Measurements from ENCODE around the gene CGREF1. TPM values are rescaled to one million over a fixed set of nuclear protein-coding genes. Genes with fewer than 3 reads are reported as not detected.

Gene CGREF1
- total and polyA plus RNA-seq, 3 donors from 2014 or later: 6.6 to 11.1 (median 7.4) TPM

DNA sequence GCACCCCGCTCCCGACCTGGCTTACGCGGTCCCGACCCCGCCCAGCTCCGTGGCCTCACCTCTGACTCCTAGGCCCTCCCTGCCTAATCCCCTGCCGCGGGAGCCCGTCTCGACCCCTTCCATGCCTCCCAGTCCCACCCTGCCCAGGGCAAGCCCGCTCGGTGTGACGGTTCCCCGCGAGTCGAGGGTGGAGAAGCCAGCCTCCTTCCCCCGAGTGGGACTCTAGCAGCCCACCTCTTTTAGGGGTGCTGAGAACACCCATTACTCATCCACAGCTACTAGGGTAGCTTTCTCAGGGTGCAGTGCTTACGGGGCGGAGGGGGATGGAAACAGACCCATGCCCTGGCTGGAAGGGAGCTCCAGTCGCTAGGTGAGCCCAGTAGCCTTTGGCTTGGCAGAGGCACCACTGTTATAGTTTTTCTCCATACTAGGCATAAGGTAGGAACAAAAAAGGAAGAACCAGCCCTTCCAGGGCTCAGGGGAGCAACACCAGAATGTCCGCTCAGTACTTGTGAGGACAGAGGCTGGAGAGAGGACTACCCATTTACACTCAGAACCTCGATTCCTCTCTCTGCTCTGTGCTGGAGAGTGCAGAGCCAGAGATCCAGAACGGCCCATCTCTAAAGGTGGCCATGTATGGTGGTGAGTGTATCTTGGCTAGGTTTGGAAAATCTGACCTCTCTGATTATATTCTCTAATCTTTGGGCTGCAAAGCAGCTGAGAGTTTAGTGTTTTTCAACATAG lies 66.9 kb downstream of the CGREF1 start:
- WGBS, 2 donors: 6 to 10% methylated on average over 5 to 15 of the region's 24 CpGs
- intact Hi-C loops (cut with DNase I; ENCODE audit: low total_unique reads): no loop called here
- no peak for DNase-seq
- peak overlapping the region; percentile 96 to 97 for H3K4me3 ChIP-seq
- no peaks in the 10 kb centered on the region for H3K27me3 ChIP-seq
- H3K4me1 ChIP-seq: peaks cover 8% of the 10 kb centered on the region
- no peaks in the 10 kb centered on the region for H3K36me3 ChIP-seq (ENCODE audit: low read depth, missing control alignments)
- TF ChIP-seq POLR2A (IDR thresholded peaks at IDR 0.05): no peak
- TF ChIP-seq, protein P1, sequence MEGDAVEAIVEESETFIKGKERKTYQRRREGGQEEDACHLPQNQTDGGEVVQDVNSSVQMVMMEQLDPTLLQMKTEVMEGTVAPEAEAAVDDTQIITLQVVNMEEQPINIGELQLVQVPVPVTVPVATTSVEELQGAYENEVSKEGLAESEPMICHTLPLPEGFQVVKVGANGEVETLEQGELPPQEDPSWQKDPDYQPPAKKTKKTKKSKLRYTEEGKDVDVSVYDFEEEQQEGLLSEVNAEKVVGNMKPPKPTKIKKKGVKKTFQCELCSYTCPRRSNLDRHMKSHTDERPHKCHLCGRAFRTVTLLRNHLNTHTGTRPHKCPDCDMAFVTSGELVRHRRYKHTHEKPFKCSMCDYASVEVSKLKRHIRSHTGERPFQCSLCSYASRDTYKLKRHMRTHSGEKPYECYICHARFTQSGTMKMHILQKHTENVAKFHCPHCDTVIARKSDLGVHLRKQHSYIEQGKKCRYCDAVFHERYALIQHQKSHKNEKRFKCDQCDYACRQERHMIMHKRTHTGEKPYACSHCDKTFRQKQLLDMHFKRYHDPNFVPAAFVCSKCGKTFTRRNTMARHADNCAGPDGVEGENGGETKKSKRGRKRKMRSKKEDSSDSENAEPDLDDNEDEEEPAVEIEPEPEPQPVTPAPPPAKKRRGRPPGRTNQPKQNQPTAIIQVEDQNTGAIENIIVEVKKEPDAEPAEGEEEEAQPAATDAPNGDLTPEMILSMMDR (IDR thresholded peaks at IDR 0.05): no peak
- H3K27ac ChIP-seq: peak overlapping the region; percentile 94 to 95
- no peaks in the 10 kb centered on the region for H3K9me3 ChIP-seq

DNA sequence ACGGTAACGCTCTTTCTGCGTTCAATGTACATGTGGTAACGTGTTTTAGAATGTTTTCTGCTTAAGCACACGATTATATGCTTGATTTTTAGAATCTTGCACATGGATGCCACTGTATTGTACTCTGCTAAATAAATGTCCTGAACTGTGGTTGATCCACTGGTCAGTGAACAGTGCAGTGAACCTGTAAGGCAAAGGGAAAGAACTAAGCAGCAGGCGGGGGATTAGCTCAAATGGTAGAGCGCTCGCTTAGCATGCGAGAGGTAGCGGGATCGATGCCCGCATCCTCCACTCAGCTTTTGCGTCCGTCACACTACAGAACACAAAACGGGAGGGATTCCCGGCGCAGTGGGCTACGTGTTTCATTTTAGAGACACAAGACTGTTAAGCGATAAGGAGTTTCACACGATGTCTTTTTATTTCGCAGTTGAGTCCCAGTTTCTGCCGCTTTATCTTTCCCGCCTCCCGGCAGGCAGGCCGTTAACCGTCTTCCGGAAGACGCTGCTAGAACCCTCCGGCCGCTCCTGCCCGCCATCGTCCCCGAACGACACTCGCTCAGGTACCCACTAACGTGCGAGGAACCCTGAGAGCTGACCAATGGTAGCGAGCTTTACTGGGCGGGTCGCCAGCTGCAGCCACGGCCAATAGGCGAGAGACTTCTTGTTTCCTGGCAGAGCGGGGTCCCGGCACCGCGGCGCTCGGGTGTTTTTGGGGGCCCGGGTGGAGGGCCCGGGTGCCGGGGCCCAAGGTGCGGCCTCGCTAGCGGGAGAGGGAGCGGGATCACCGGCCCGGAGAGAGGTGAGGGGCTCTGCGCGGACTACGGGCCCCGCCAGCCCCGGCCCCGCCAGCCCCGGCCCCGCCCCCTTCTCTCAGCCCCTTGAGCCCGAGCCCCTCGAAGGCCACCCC lies 67.7 kb downstream of the CGREF1 start, which contains the start of gene AGBL5:
Gene AGBL5 (plus strand): TSS at position 673 of the 906 bp plus-strand sequence. CDS start 1,291 bp downstream, outside the sequence.
- H3K27me3 ChIP-seq: no peaks in the 10 kb centered on the region
- intact Hi-C loops (cut with DNase I; ENCODE audit: low total_unique reads): no loop called here
- peaks cover 8% of the 10 kb centered on the region for H3K4me1 ChIP-seq
- H3K4me3 ChIP-seq: peak within 1 kb of the TSS; percentile 96 to 97
- peak; percentile 98 for DNase-seq
- H3K27ac ChIP-seq: peak within 1 kb of the TSS; percentile 94 to 95
- no peaks in the 10 kb centered on the region for H3K9me3 ChIP-seq
- H3K36me3 ChIP-seq (ENCODE audit: low read depth, missing control alignments): no peaks in the 10 kb centered on the region
- WGBS, 2 donors: 0% methylated on average over 33 to 56 of the region's 67 CpGs
- TF ChIP-seq, protein P1 (IDR thresholded peaks at IDR 0.05): no peak
- TF ChIP-seq POLR2A (IDR thresholded peaks at IDR 0.05): no peak

Other genes with a start within 250 kb of the CGREF1 start
- 10 to 100 TPM; 31.4 to 49.8 TPM for gene MAPRE3, start 148.5 kb downstream of the CGREF1 start, total RNA-seq
- 112 TPM for gene MAPRE3, start 148.5 kb downstream of the CGREF1 start, polyA plus RNA-seq (ENCODE audit: insufficient read depth, low read depth, low replicate concordance)
- 10 to 100 TPM; 64.8 to 73.9 TPM for gene TMEM214, start 86.2 kb downstream of the CGREF1 start, total RNA-seq
- gene TMEM214, start 86.2 kb downstream of the CGREF1 start, polyA plus RNA-seq (ENCODE audit: insufficient read depth, low read depth, low replicate concordance): 81.9 TPM
- 100 to 1,000 TPM; 227 to 294 TPM for gene AGBL5, start 67.5 kb downstream of the CGREF1 start, total RNA-seq
- gene AGBL5, start 67.5 kb downstream of the CGREF1 start, polyA plus RNA-seq (ENCODE audit: insufficient read depth, low read depth, low replicate concordance): 784 TPM
- 100 to 1,000 TPM; 220 to 262 TPM for gene OST4, start 47.5 kb downstream of the CGREF1 start, total RNA-seq
- 297 TPM for gene OST4, start 47.5 kb downstream of the CGREF1 start, polyA plus RNA-seq (ENCODE audit: insufficient read depth, low read depth, low replicate concordance)
- gene EMILIN1, start 40.5 kb downstream of the CGREF1 start, total RNA-seq: 10 to 100 TPM; 29.2 to 50.7 TPM
- gene EMILIN1, start 40.5 kb downstream of the CGREF1 start, polyA plus RNA-seq (ENCODE audit: insufficient read depth, low read depth, low replicate concordance): 35.9 TPM
- 10 to 100 TPM in 1 of 2 donors, 1 to 10 TPM in 1; 5.3 to 13.4 TPM for gene KHK, start 32.4 kb downstream of the CGREF1 start, total RNA-seq
- 11.5 TPM for gene KHK, start 32.4 kb downstream of the CGREF1 start, polyA plus RNA-seq (ENCODE audit: insufficient read depth, low read depth, low replicate concordance)
- 10 to 100 TPM; 37.3 to 76.4 TPM for gene ABHD1, start 4.7 kb upstream of the CGREF1 start, total RNA-seq
- 141 TPM for gene ABHD1, start 4.7 kb upstream of the CGREF1 start, polyA plus RNA-seq (ENCODE audit: insufficient read depth, low read depth, low replicate concordance)
- 10 to 100 TPM; 82.0 to 84.0 TPM for gene PREB, start 15.5 kb upstream of the CGREF1 start, total RNA-seq
- 62.4 TPM for gene PREB, start 15.5 kb upstream of the CGREF1 start, polyA plus RNA-seq (ENCODE audit: insufficient read depth, low read depth, low replicate concordance)
- gene PRR30, start 20.3 kb upstream of the CGREF1 start, total RNA-seq: 10 to 100 TPM; 12.8 to 55.4 TPM
- gene PRR30, start 20.3 kb upstream of the CGREF1 start, polyA plus RNA-seq (ENCODE audit: insufficient read depth, low read depth, low replicate concordance): 153 TPM
- gene TCF23, start 29.9 kb upstream of the CGREF1 start, total RNA-seq: 1 to 10 TPM; 5.5 to 6.7 TPM
- 6.6 TPM for gene TCF23, start 29.9 kb upstream of the CGREF1 start, polyA plus RNA-seq (ENCODE audit: insufficient read depth, low read depth, low replicate concordance)
- 100 to 1,000 TPM; 263 to 295 TPM for gene ATRAID, start 92.9 kb upstream of the CGREF1 start, total RNA-seq
- gene ATRAID, start 92.9 kb upstream of the CGREF1 start, polyA plus RNA-seq (ENCODE audit: insufficient read depth, low read depth, low replicate concordance): 323 TPM
- 10 to 100 TPM; 83.4 to 84.0 TPM for gene SLC5A6, start 93.1 kb upstream of the CGREF1 start, total RNA-seq
- 83.9 TPM for gene SLC5A6, start 93.1 kb upstream of the CGREF1 start, polyA plus RNA-seq (ENCODE audit: insufficient read depth, low read depth, low replicate concordance)
- 10 to 100 TPM; 62.5 to 66.9 TPM for gene CAD, start 98.2 kb upstream of the CGREF1 start, total RNA-seq
- gene CAD, start 98.2 kb upstream of the CGREF1 start, polyA plus RNA-seq (ENCODE audit: insufficient read depth, low read depth, low replicate concordance): 40.0 TPM
- 100 to 1,000 TPM; 130 to 160 TPM for gene SLC30A3, start 143.9 kb upstream of the CGREF1 start, total RNA-seq
- gene SLC30A3, start 143.9 kb upstream of the CGREF1 start, polyA plus RNA-seq (ENCODE audit: insufficient read depth, low read depth, low replicate concordance): 111 TPM
- 10 to 100 TPM; 37.4 to 57.9 TPM for gene DNAJC5G, start 156.3 kb upstream of the CGREF1 start, total RNA-seq
- gene DNAJC5G, start 156.3 kb upstream of the CGREF1 start, polyA plus RNA-seq (ENCODE audit: insufficient read depth, low read depth, low replicate concordance): 65.0 TPM
- 10 to 100 TPM; 38.5 to 46.8 TPM for gene TRIM54, start 163.3 kb upstream of the CGREF1 start, total RNA-seq
- 28.3 TPM for gene TRIM54, start 163.3 kb upstream of the CGREF1 start, polyA plus RNA-seq (ENCODE audit: insufficient read depth, low read depth, low replicate concordance)
- gene UCN, start 189.3 kb upstream of the CGREF1 start, total RNA-seq: 10 to 100 TPM; 16.2 to 18.8 TPM
- 0.75 TPM for gene UCN, start 189.3 kb upstream of the CGREF1 start, polyA plus RNA-seq (ENCODE audit: insufficient read depth, low read depth, low replicate concordance)
- gene MPV17, start 204.0 kb upstream of the CGREF1 start, total RNA-seq: 10 to 100 TPM; 71.2 to 72.3 TPM
- gene MPV17, start 204.0 kb upstream of the CGREF1 start, polyA plus RNA-seq (ENCODE audit: insufficient read depth, low read depth, low replicate concordance): 59.5 TPM
- gene GTF3C2, start 237.6 kb upstream of the CGREF1 start, total RNA-seq: 10 to 100 TPM; 72.6 to 91.3 TPM
- 55.1 TPM for gene GTF3C2, start 237.6 kb upstream of the CGREF1 start, polyA plus RNA-seq (ENCODE audit: insufficient read depth, low read depth, low replicate concordance)